ENCODE results near the gene FBN1. TPM values are rescaled to one million over a fixed set of nuclear protein-coding genes. Genes with fewer than 3 reads are reported as not detected.

FBN1 gene
- total RNA-seq, 1 donor from 2014 or later = 54.0 TPM

GRCh38 chr15:48607846-48608245, 37.7 kb downstream of the FBN1 start:
- Mint-ChIP-seq H3K36me3 (ENCODE audit: low read depth, unreplicated experiment) (peaks cover 17% of the 10 kb centered on the region), H3K9me3 (ENCODE audit: unreplicated experiment) (no peaks in the 10 kb centered on the region), H3K4me3 (ENCODE audit: unreplicated experiment) (no peak overlapping the region), H3K4me1 (ENCODE audit: unreplicated experiment) (peaks cover 6% of the 10 kb centered on the region), H3K27me3 (ENCODE audit: unreplicated experiment) (no peaks in the 10 kb centered on the region), H3K27ac (ENCODE audit: unreplicated experiment) (no peak overlapping the region)
- DNase-seq (ENCODE audit: low spot score) = no peak
- TF ChIP-seq CTCF (IDR thresholded peaks at IDR 0.05; ENCODE audit: unreplicated experiment) = no peak

DNA sequence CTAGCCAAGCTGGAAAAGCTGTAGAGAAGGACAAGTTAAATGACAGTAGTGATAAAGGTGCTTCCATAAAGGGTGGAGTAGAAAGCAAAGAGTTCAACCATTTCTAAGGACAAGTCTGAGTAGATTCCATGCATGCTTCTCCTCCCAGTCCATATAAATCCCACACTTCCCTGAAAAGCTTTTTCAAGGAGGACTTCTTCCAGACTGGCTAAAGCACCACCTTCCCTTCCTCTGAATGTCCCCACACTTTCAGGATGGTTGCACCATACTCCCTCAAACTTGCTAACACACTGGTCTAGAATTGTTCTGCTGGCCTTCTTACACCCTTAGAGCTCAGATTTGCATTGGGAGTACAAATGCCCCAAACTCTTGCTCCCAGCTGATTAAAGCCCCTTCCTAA, 40.9 kb downstream of the FBN1 start:
- no peaks in the 10 kb centered on the region for H3K9me3 Mint-ChIP-seq (ENCODE audit: unreplicated experiment)

GRCh38 chr15:48603922-48604321, 41.6 kb downstream of the FBN1 start:
- Mint-ChIP-seq H3K27me3 (ENCODE audit: unreplicated experiment) (peaks cover 1% of the 10 kb centered on the region), H3K27ac (ENCODE audit: unreplicated experiment) (no peak overlapping the region), H3K36me3 (ENCODE audit: low read depth, unreplicated experiment) (peaks cover 14% of the 10 kb centered on the region), H3K9me3 (ENCODE audit: unreplicated experiment) (no peaks in the 10 kb centered on the region), H3K4me1 (ENCODE audit: unreplicated experiment) (peaks cover 6% of the 10 kb centered on the region), H3K4me3 (ENCODE audit: unreplicated experiment) (no peak overlapping the region)
- no peak for TF ChIP-seq CTCF (IDR thresholded peaks at IDR 0.05; ENCODE audit: unreplicated experiment)
- DNase-seq (ENCODE audit: low spot score) = no peak

More for the DNA sequence above, 40.9 kb downstream of the FBN1 start:
- no peak for DNase-seq (ENCODE audit: low spot score)
- TF ChIP-seq CTCF (IDR thresholded peaks at IDR 0.05; ENCODE audit: unreplicated experiment) = no peak
- Mint-ChIP-seq H3K27me3 (ENCODE audit: unreplicated experiment) (peaks cover 1% of the 10 kb centered on the region), H3K4me3 (ENCODE audit: unreplicated experiment) (no peak overlapping the region), H3K27ac (ENCODE audit: unreplicated experiment) (no peak overlapping the region), H3K4me1 (ENCODE audit: unreplicated experiment) (peaks cover 6% of the 10 kb centered on the region), H3K36me3 (ENCODE audit: low read depth, unreplicated experiment) (peaks cover 17% of the 10 kb centered on the region)

DNA sequence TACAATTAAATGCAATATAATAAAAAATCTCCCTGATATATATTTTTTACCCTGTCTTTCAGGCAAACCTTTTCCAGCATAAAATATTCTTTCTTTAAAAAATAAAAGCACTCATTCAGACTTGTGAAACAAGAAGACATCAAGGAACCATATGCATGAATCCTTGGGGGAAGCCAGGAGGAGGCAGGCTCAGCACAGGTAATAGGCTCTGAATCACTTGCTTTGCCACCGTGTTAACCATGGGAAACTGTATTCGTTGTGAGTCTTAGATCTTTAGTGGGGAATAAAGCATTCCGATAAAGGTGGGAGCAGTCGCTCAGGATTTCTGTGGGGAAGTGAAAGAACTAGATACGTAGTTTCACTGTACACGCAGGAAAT, 42.4 kb downstream of the FBN1 start:
- Mint-ChIP-seq H3K36me3 (ENCODE audit: low read depth, unreplicated experiment) (peaks cover 6% of the 10 kb centered on the region), H3K4me1 (ENCODE audit: unreplicated experiment) (peaks cover 6% of the 10 kb centered on the region), H3K4me3 (ENCODE audit: unreplicated experiment) (no peak overlapping the region), H3K27ac (ENCODE audit: unreplicated experiment) (no peak overlapping the region), H3K9me3 (ENCODE audit: unreplicated experiment) (no peaks in the 10 kb centered on the region), H3K27me3 (ENCODE audit: unreplicated experiment) (peaks cover 1% of the 10 kb centered on the region)
- DNase-seq (ENCODE audit: low spot score) = no peak
- no peak for TF ChIP-seq CTCF (IDR thresholded peaks at IDR 0.05; ENCODE audit: unreplicated experiment)

DNA sequence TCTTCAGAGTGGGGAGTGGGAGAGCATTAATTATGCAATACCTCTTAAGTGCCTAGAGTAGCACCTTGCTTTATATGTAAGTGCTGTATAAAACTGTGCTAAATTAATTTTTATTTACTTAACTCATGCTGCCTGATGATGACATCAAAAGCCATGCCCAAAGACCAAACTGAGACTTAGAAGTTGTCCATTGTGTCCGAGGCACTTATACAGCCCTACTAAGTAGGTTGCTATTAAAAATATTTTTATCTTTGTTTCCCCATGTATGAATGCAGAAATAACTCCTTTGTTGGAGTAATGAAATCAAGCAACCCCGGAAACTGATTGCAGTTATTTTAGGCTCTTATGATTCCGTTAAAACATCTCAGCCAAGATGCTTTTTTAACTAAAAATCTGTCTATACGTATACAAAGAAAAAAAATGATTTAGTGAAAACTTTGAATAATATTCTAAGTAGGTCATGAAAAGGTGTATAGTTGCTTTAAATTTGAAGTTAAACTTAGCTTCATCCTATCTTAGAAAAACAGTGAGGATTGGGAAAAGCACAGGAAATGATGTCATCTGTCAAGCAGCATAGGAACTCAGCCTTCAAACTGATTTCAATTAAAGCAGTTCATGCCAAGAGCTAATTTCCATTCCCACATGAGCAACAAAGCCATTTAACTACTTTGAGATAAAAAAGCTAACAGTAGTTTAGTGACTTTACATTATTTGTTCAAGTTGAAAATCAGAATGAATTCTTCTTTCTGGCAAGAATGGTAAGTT, 43.0 kb downstream of the FBN1 start:
- Mint-ChIP-seq H3K9me3 (ENCODE audit: unreplicated experiment) (no peaks in the 10 kb centered on the region), H3K4me1 (ENCODE audit: unreplicated experiment) (peaks cover 6% of the 10 kb centered on the region), H3K4me3 (ENCODE audit: unreplicated experiment) (no peak overlapping the region), H3K36me3 (ENCODE audit: low read depth, unreplicated experiment) (peaks cover 3% of the 10 kb centered on the region), H3K27me3 (ENCODE audit: unreplicated experiment) (peaks cover 1% of the 10 kb centered on the region), H3K27ac (ENCODE audit: unreplicated experiment) (peak overlapping the region; percentile 25)
- no peak for DNase-seq (ENCODE audit: low spot score)
- TF ChIP-seq CTCF (IDR thresholded peaks at IDR 0.05; ENCODE audit: unreplicated experiment) = no peak
